ENCODE measurements around the gene HSPA1A.
"Not testable (repeated sequence)": the region's sequence is repeated elsewhere in the genome, so short reads cannot be mapped to it uniquely, and the experiment has no call there.

Gene HSPA1A

GRCh38 chr6:31778193-31778592, 37.1 kb upstream of the HSPA1A start:
- H3K9me3 Mint-ChIP-seq: no peaks in the 10 kb centered on the region
- no peak overlapping the region for H3K4me3 Mint-ChIP-seq
- DNase-seq: no peak
- H3K4me1 Mint-ChIP-seq: peaks cover 46% of the 10 kb centered on the region
- peaks cover 8% of the 10 kb centered on the region for H3K27me3 Mint-ChIP-seq
- H3K27ac Mint-ChIP-seq: peak overlapping the region in 1 of 2 donors; percentile 34
- ATAC-seq: no peak

- peaks cover 35% of the 10 kb centered on the region for H3K4me1 Mint-ChIP-seq
- H3K27ac Mint-ChIP-seq: peak overlapping the region in 1 of 2 donors; percentile 34
- peaks cover 8% of the 10 kb centered on the region for H3K27me3 Mint-ChIP-seq
- no peak overlapping the region for H3K4me3 Mint-ChIP-seq
- ATAC-seq: no peak
- no peaks in the 10 kb centered on the region for H3K9me3 Mint-ChIP-seq
- no peak for DNase-seq
Observed at GRCh38 chr6:31778999-31779885, 36.1 kb upstream of the HSPA1A start.

DNA sequence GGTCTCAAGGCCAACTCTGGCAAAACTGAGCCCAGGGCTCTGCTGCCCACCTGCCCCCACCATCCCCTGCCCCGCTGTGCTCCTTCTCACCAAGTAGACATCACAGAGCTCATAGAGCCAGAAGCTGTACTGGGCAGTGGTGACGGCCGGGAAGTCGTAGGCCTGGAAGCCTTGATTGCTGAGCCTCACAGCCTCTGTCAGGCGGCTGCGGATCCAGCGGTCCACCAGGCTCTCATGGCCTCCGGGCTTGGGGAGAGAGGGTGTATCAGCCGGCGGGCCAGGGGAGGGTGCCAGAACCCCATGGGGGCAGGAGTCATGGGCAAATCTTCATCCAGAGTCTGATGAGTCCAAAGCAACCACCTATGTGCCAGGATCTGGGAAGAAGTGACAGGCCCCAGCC, 35.4 kb upstream of the HSPA1A start:
- H3K27me3 Mint-ChIP-seq: peaks cover 8% of the 10 kb centered on the region
- no peaks in the 10 kb centered on the region for H3K9me3 Mint-ChIP-seq
- DNase-seq: no peak
- H3K4me1 Mint-ChIP-seq: peaks cover 31% of the 10 kb centered on the region
- ATAC-seq: no peak
- H3K27ac Mint-ChIP-seq: peak overlapping the region in 1 of 2 donors; percentile 34
- no peak overlapping the region for H3K4me3 Mint-ChIP-seq

DNA sequence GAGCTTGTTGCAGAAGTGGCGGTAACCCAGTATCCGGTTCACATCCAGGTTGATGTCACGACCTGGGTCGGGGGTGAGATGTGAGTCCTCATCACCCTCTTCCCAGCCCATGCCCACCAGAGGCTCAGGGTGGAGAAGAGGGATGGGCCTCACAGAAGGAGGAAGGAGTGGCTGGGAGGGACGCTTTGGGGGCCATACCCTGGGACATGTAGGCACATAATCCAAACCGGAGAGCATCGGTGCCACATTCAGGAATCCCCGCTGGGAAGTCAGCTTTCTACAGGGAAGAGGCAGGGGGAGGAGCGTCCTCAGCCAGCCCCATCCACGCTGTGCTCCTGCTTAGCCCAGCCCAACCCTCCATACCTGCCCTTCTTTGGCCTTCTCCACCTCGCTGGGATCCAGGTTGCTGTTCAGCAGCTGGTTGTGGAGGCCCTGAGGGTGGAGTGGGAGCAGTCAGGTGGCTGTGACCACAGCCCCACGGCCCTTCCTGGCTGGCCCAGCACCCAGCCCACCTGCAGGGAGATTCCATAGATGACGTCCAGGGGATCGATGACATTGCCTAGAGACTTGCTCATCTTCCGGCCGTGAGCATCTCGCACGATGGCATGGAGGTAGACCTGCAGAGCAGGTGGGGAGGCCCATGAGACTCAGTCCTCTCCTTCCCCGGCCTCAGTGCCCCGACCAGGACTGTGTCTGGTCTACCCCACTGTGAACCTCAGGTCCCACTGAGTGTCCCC, 34.7 kb upstream of the HSPA1A start:
- H3K9me3 Mint-ChIP-seq: no peaks in the 10 kb centered on the region
- no peak overlapping the region for H3K27ac Mint-ChIP-seq
- H3K4me1 Mint-ChIP-seq: peaks cover 24% of the 10 kb centered on the region
- ATAC-seq: no peak
- no peak overlapping the region for H3K4me3 Mint-ChIP-seq
- no peak for DNase-seq
- peaks cover 2% of the 10 kb centered on the region for H3K27me3 Mint-ChIP-seq

DNA sequence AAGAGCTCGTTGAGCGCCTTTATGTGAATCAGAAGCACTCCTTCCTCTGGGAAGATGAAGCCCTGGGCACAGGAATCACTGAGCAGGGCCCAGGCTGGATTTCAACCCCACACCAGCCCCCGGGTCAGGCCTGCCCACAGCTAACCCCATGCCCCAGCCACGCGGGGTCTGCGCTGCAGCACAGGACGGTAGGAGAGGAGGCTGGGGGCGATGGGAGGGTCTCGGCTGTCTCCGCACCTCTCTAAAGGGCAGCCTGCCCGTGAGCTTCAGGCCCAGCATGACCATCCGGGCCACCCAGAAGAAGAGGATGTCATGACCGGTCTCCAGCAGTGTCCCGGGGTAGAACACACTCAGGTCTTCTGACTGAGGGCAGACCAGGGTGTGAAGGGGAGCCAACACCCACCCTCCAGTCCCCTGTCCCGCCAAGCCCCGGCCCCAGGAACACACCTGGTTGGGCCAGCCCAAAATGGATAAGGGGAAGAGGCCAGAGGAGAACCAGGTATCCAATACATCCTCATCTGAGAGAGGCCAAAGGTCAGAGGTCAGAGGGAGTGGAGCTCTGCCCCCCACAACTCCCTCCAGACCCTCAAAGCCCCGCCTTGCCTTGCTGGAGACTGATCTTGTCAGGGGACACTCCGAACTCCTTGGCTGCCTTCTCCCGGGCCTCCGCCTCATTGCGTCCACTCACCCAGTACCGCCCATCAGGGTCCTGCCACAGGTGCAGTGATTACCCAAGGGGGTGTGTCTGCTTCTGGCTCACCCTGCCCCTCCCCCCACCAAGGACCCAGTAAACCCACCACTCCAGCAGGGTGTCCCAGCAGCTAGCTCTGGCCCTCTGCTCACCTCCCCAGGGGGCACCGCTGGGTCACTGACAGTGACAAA, 33.9 kb upstream of the HSPA1A start:
- no peak for ATAC-seq
- H3K4me3 Mint-ChIP-seq: no peak overlapping the region

GRCh38 chr6:31782126-31782855, 33.1 kb upstream of the HSPA1A start:
- Mint-ChIP-seq H3K4me3 (no peak overlapping the region), H3K27me3 (no peaks in the 10 kb centered on the region), H3K27ac (peak overlapping the region in 1 of 2 donors; percentile 48), H3K4me1 (peaks cover 8% of the 10 kb centered on the region), H3K9me3 (no peaks in the 10 kb centered on the region)
- DNase-seq (no peak), ATAC-seq (no peak)

More for the DNA sequence above, 33.9 kb upstream of the HSPA1A start:
- Mint-ChIP-seq H3K27me3 (no peaks in the 10 kb centered on the region), H3K9me3 (no peaks in the 10 kb centered on the region), H3K27ac (no peak overlapping the region), H3K4me1 (peaks cover 16% of the 10 kb centered on the region)
- no peak for DNase-seq

- ATAC-seq: no peak
- Mint-ChIP-seq H3K27me3 (no peaks in the 10 kb centered on the region), H3K9me3 (no peaks in the 10 kb centered on the region), H3K27ac (no peak overlapping the region), H3K4me1 (no peaks in the 10 kb centered on the region), H3K4me3 (no peak overlapping the region)
- DNase-seq: no peak
Observed at GRCh38 chr6:31784098-31784925, 31.0 kb upstream of the HSPA1A start.

- no peak overlapping the region for H3K27ac Mint-ChIP-seq
Observed at GRCh38 chr6:31785475-31785874, 29.9 kb upstream of the HSPA1A start.

GRCh38 chr6:31791324-31792089, 23.8 kb upstream of the HSPA1A start:
- ATAC-seq: no peak
- peaks cover 35% of the 10 kb centered on the region for H3K4me1 Mint-ChIP-seq
- H3K27ac Mint-ChIP-seq: peak overlapping the region in 1 of 2 donors; percentile 23
- H3K27me3 Mint-ChIP-seq: no peaks in the 10 kb centered on the region
- H3K9me3 Mint-ChIP-seq: no peaks in the 10 kb centered on the region
- H3K4me3 Mint-ChIP-seq: no peak overlapping the region
- no peak for DNase-seq

More at GRCh38 chr6:31785475-31785874, 29.9 kb upstream of the HSPA1A start:
- ATAC-seq (no peak), DNase-seq (no peak)
- no peaks in the 10 kb centered on the region for H3K27me3 Mint-ChIP-seq
- no peaks in the 10 kb centered on the region for H3K9me3 Mint-ChIP-seq
- no peaks in the 10 kb centered on the region for H3K4me1 Mint-ChIP-seq
- no peak overlapping the region for H3K4me3 Mint-ChIP-seq

DNA sequence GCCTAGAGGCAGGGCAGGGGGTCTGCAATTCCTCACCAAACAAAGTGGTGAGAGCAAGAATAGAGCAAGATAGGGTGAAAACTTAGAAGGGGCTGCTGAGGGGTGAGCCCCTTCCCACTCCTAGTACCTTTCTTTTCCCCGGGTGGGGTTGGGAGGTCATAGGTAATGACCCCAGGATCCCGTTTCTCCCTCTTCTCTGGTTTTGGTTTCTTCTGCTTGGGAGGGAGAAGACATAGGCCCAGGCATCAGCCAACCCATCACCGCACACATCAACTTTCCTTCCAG, 23.3 kb upstream of the HSPA1A start:
- H3K4me3 Mint-ChIP-seq: no peak overlapping the region
- no peaks in the 10 kb centered on the region for H3K27me3 Mint-ChIP-seq
- no peak overlapping the region for H3K27ac Mint-ChIP-seq
- DNase-seq (no peak), ATAC-seq (no peak)
- H3K9me3 Mint-ChIP-seq: no peaks in the 10 kb centered on the region
- H3K4me1 Mint-ChIP-seq: peaks cover 39% of the 10 kb centered on the region

- DNase-seq (no peak), ATAC-seq (no peak)
- H3K9me3 Mint-ChIP-seq: no peaks in the 10 kb centered on the region
- H3K27me3 Mint-ChIP-seq: no peaks in the 10 kb centered on the region
- H3K4me3 Mint-ChIP-seq: peak overlapping the region; percentile 48 to 93
- no peak overlapping the region for H3K27ac Mint-ChIP-seq
- peaks cover 47% of the 10 kb centered on the region for H3K4me1 Mint-ChIP-seq
Observed at GRCh38 chr6:31792761-31793171, 22.6 kb upstream of the HSPA1A start.

GRCh38 chr6:31793927-31794245, 21.5 kb upstream of the HSPA1A start:
- peak overlapping the region; percentile 14 to 84 for H3K27ac Mint-ChIP-seq
- not testable (repeated sequence) for H3K27me3 Mint-ChIP-seq, ATAC-seq, DNase-seq, H3K9me3 Mint-ChIP-seq
- H3K4me3 Mint-ChIP-seq: peak overlapping the region; percentile 93 to 97
- H3K4me1 Mint-ChIP-seq: peaks cover 58% of the 10 kb centered on the region

DNA sequence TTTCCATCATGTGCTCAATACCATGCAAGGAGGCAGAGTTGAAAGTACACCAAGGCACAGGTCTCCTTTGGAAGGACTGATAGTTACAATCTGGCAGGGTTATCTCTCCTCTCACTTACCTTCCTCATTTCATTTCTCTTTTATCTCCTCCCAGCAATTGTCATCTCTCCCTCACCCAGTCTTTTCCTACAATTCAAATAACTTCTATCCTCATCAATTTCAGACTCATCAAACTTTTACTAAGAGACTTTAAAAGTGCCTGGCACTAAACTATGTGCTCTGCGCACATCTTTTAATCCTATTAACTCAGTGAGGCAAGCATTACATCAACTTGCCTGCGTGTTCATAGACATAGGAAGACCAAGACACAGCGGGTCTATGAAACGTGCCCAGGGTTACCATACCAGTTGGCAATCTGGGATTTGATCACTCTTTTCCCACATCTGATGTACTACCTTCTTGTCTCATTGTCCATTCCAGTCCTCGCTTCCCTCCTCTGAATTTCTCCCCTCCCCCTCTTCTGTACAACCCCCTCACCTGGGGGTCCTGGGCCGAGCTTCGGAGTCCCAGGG, 21.0 kb upstream of the HSPA1A start:
- H3K27me3 Mint-ChIP-seq: no peaks in the 10 kb centered on the region
- no peak for ATAC-seq
- peaks cover 59% of the 10 kb centered on the region for H3K4me1 Mint-ChIP-seq
- H3K9me3 Mint-ChIP-seq: no peaks in the 10 kb centered on the region
- H3K27ac Mint-ChIP-seq: peak overlapping the region; percentile 92 to 99
- DNase-seq: no peak
- peak overlapping the region; percentile 93 to 97 for H3K4me3 Mint-ChIP-seq

Measured in stimulated activated naive CD8-positive, alpha-beta T cell treated with anti-CD3 and anti-CD28 coated beads, Interleukin-15, amount 100 ng/mL, for 72 hours (primary cell).